GM19043 (cell line): ENCODE results near the gene ABCA6.
A peak's percentile ranks its signal among the peaks of the same experiment; 100 is the strongest.

Experiments used
- ATAC-seq: cut with Tn5 transposase; IDR thresholded peaks from one replicate; pipeline ENCODE4 v1.9.1; 2021; ENCODE audit warnings: low read depth; ENCODE audit not compliant: unreplicated experiment

ABCA6 gene

DNA sequence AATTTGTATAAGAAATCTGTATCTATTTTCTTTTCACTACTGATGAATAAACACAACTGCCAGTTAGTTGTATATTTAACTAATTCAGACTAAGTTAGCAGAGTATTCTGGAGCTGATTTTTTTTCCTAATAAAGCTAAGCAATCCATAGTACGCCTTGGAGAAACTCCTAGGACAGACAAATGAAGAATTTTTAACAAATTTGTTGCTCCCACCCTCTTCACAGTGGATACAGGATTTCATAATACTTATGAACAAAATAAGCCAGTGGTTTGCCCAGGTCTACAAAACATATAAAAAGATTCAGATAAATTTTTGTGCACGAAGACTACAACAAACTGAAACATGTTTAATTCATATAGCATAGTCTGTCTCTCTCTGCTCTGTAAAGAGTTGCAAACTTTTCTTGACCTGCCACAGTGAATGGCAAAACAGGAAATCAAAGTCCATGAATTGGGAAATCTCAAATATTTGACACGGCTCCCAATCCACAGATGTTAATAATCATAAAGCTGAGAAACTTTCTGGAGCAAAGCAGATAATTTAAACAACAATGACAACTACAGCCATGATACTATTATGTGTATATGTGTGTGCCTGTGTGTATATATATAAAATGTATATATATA is 594 bp upstream of the ABCA6 start:
- ATAC-seq, result no peak

DNA sequence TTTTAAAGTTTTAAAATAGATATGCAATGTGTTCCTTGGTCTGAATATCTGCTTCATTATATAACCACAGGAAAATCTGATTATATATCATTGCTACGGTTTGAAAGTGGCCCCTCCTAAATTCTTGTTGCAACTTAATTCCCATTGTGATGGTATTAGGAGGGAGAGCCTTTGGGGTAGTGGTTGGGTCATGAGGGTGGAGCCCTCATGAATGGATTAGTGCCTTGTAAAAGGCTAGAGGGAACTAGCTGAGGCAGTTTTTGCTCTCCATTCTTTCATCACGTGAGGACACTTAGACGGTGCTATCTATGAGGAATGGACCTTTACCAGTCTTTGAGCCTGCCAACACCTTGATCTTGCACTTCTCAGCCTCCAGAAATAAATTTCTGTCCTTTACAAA is 7.6 kb downstream of the ABCA6 start:
- ATAC-seq, result no peak

DNA sequence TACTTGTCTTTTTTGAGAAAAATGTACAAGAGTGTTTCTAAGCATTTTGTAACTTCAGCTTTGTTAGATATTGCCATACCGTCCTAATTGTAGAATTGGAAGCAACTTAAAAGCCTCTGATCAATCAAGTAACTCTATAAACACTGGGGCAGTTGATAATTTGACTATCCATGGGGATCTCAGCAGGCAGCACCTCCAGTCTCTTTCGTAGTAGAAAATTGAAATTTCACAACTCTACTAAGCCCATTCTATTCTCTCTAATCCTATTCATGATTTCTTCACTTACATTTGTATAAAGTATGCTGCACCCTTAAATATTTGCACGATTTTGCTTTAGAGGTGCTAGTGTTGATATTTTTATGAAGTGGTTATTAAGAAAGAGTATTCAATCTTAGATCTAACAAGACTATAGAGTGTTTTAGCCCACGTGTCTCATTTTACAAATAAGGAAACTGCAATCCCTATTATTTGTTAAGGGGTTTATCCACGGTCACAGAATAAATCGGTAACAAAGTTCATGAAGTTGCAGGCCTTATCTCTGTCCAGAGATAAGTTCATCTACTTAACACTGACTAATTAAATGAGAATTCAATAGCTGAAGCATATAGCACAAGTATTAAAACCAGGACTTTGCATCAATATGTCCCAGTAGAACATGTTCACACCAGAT is 10.9 kb downstream of the ABCA6 start:
- ATAC-seq, result no peak

DNA sequence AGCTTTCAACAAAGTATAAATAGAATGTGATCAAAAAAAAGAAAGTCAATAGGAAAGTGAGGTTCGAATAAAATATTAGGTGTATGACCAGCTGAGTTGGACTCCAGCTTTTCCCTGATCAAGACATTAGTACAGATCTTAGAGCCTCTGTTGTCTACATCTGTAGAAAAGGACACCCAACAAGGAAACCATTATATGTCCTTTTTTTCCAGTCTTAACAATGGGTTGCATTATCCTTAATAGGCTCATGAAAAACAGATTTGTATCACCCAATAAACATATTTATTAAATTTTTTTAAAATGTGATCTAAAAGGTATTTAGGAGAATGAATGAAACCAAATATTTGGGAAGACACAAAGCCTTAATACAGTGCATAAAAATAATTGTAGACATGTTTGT is 18.1 kb downstream of the ABCA6 start:
- no peak for ATAC-seq

DNA sequence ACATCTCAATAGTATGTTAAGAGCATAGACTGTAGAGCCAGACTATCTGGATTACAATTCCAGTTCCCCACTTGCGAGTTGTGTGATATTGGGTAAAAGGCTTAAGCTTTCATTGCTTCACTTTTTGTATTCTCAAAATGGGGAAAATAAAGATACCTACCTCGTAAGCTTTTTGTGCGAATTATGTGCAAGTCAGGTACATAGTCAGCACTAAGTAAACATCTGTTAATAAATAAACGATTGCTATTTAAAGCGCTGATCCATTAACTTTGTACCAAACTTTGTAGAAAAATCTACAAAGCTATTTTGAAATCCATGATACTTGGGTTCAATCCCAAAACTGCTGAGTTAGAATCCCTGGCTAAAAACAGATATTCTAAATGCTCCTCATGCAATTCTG is 19.6 kb downstream of the ABCA6 start:
- no peak for ATAC-seq

DNA sequence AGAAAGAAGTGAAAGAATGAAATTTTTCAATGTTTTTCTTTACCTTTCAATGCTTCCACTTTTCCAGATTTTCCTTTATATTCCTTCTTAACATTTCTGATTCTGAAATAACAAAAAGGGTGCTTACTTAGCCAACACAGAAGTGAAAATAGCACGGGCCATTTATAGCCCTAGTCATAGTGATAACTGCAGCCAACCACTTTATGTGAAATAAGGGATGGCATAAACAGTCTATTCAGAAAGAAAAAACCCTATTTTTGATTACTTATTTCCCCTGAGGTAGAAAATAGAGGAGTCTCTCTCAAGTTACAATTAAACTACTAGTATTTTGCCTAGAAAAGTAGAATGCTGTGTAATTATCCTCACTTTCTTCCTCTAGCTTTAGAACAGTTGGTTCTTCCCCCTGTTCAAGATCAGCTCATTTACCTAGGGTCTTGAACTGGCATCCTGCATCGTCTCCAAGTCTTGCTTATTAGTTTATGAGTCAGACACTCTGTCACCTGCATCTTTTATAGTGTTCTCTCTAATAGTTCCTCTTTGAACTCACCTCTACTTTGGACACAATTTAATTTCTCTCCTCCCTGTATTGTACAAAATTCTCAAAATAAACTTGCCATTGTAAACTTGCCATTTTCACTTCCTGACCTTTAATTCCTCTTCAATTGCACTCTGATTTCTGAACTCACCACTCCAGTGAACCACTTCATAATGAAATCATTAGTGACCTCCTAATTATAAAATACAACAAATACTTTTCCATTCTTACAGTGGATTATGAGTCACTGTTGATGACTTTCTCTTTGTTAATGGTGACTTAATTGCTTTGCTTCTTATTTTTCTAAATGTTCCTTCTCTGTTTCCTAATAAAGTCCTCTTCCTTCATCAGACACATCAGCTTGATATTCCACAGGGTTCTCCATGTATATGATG is 23.6 kb downstream of the ABCA6 start:
- peak; percentile 37 for ATAC-seq

DNA sequence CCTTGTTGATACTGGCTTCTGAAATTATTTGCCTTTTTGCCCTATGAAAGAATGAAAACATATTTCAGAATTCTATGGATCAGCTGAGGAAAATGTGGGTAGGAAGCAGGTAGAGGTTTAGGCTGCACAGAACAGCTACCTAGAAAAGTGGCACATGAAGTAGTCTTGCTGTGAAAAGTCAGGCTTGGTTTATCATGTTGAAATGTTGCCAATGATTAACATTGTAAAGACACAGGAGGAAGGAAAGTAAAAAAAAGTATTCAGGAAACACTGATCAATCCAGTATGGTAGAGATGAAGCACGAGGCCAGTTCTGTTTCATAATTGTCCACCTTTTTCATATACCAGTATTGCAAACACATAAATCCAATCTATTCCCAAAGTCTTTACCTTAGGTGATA is 29.9 kb downstream of the ABCA6 start:
- no peak for ATAC-seq

DNA sequence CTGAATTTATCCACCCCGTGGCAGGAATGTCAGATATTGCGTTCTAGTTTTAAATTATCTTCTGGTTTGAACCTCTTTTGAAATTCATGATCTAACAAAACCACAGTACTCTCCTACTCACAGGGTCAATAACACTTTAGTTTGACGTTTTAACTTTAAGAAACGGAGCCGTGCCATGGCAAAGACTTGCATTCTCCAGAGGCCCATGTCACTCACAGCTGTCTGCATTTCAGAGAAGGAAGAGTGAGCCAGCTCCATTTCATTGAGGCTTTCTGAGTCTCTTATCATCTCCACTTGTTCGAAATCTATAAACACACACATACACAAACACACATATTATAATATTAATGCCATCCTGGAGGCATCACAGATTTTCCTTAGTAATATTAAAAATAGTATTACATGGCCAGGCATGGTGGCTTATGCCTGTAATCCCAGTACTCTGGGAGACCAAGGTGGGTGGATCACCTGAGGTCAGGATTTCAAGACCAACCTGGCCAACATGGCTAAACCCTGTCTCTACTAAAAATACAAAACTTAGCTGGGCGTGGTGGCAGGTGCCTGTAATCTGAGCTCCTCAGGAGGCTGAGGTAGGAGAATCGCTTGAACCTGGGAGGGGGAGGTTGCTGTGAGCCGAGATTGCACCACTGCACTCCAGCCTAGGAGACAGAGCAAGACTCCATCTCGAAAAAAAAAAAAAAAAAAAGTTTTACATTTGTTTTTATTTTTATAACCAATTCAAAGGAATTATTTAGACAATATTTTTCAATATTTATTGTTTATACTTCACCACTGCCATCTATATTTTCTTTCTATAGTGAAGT is 35.6 kb downstream of the ABCA6 start:
- no peak for ATAC-seq

DNA sequence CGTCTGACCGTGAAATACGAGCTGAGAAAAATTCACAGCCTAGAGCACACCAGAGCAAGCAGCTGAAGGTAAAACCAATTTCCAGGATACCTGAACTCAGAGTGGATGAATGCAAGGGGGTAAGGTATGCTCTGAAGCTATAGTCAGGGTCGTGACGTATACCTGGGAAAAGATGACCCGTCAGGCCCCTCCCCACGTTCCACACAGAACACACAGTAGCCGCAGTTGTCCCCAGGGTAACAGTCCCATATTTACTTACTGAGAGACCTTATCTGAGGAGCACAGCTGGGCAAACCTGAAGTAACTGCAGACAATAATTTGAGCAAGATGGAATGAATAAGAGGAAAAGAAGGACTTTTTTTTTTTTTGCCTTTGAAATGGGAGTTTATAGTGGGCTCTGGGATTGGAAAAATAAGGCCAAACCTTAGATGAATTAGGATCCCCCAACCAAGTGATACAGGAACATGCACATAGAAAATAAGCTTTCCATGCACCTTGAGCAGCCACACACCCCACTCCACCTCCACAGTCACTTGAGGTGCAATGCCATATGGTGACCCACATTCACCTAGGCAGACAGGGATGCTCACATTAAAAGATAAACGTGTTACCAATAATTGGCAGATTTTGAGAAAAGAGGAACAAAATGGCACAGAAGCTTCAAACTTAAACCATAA is 38.0 kb downstream of the ABCA6 start:
- no peak for ATAC-seq

DNA sequence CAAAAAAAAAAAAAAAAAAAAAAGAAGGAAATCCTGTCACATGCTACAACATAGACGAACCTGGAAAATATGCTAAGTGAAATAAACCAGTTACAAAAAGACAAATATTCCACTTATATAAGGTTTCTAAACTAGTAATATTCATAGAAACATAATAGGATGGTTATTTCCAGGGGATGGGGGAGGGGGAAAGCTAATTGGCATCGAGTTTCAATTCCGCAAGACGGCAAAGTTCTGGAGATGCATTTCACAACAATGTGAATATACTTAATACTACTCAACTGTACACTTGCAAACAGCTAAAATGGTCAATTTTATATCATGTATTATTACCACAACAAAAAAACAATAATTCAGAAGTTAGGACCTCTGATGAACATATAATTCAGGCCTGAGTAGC is 43.1 kb downstream of the ABCA6 start:
- ATAC-seq, result no peak

DNA sequence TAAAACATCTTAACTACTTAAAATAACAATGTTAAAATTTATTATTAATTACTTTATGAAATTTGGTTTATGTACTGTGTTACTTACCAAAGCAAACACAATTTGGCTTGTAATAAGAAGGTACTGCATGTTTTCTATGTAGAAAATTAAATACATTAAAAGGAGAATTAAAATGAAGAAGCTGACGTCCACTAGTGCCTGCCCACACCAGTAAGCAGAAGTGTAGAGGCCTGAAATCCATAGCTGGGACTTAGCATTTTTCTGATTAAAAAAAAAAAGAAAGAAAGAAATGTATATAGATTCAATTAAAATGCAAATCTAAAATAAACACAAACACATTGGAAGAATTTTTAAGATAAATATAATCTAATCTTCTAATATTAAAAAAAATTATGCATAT is 45.2 kb downstream of the ABCA6 start:
- no peak for ATAC-seq

DNA sequence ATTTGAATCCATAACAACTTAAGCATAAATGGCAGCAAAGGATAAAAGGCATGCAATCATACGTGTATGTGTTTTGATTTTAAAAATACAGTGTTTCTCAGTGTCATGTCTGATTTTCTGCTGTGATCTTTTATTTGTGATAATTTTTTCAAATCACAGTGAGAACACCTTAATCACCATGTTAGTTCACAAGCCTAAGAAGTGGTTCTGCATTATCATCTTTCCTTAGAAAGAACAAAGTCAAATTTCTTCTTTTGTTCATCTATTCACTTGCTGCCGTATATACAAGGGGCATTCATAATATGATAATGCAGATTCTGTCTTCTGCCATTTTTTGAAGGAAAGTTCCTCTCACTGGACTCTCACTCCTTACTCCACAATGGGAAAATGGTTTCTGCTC is 47.7 kb downstream of the ABCA6 start:
- ATAC-seq, result no peak

DNA sequence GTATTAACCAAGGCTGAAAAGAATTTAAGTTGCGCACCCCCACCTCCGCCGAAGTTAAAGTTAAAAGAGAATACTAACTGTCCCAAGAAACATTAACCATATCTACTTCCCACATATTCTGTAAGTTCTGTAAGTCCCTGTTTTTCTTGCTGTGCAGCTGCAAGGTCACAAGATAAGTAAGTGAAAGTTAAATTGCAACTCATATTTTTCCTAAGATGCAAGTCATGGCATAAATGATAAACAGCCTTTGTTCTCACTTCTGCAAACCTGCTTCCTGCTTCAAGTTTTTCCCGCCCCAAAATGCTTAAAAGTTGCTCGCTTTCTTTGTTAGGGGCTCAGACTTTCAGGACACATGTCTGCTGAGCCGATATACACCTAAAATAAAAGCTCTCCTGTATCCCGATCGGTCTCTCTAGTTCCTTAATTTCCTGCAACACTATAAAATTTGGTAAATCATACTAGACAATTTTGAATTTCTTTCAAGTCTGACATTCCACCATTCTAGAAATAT is 48.4 kb downstream of the ABCA6 start:
- ATAC-seq, result no peak

DNA sequence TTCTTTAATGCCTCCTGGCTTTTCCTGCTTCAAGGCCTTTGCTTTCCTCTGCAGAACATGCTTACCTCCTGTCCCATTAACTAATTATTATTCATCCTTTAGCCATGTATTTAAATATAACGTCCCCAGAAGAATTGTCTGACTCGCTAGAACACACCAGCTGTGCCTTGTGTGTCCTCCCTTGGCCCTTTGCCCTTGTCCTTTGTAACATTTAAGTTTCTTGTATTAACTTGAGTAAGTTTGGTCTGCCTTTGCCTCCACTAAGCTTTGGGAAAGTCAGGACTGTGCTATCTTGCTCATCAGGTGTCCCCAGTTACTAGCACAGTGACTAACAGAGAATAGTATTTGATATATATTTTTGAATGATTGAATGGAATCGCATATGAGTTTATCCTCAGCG is 51.3 kb downstream of the ABCA6 start:
- no peak for ATAC-seq

DNA sequence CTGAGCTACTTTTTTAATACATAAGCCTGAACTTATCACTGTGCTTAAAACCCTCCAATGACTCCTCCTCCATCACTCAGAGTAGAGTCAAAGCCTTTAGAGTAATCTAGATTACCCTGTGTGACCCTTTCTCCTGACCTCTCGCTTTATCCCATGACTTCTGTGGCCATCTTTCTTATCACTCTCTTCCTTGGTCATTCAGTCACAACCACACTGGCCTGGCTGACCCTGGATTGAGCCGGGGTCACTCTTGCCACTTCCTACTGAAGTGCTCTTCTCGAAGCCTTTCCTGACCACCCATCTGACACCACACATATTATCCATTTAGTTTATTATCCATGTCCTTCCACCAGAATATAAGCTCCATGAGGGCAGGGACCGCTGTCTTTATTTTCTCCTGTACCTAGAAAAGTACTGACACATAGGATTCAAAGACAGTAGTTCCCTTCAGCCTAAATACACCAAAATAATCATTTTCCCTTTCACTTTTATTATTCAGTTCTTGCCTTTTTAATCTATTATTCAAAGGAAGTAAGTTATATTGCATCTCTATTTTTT is 53.0 kb downstream of the ABCA6 start:
- ATAC-seq, result no peak

DNA sequence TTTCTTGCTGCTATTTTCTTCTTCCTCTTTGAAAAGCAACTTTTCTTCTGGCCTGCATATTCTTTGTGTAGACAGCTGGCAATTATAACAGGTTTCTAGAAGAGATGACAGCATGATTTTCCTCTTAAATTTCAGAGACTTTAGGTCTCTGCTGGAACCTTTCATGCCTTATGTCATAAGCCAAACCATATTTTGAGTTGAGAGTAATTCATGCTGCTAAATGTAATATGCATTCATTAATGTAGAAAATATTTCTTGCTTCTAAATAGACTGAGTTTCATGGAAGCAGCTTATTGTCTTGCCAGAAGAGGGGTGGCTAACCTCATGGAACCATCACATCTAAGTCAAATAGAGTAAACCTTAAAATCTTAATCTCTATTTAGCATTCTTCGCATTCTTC is 55.1 kb downstream of the ABCA6 start:
- ATAC-seq, result no peak

DNA sequence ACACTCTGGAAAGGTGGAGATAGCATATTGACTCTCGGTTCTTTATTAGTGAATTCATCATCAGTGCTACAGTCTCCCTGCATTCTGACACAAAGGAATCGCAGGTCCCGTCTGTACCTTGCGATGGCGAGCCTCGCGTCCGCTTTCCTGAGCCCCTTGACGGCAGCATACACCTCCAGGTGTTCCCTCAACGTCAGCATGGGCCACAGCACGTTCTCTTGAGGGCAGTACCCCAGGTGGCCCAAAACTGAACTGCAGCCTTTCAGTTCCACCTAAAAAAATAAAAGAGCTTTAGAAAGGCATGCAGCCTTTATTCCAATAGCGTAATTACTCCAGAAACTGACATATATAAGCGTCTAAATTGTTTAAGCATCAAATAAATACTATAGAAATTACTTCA is 56.8 kb downstream of the ABCA6 start:
- no peak for ATAC-seq

DNA sequence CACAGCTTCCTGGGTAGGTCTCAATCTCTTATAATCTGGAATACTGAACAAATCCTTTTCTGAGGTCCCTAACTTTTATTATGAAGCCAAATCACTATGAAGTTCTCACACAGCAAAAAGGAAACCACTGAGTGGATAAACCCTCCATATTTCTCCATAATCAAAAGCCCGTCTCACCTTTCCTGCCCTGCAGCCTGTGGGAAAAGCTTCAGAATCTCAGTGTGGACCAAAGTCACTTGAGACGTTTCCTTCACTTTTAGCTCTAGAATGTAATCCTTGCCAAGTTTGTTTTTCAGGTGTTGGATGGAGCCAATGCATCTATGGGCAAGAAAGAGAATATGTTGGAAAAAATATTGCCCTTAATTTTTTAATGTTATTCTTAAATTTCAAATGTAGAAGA is 59.0 kb downstream of the ABCA6 start:
- no peak for ATAC-seq

DNA sequence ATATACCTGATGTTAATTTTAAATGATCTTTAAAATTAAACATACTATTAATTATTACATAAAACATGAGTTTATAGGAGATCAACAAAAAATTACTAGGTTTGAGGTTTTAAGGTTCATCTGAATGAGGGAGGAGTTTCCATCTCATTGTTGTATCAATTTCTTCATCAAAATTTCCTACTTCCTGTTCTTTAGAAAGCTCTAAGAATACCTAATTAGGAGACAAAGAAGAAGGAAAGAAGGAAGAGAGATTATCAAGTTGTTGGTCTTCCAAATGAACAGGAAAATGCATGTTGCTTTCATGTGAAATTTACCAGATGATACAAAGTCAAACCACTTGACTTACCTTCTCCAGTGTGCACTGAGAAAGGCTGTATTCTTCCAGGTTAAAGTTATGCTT is 62.8 kb downstream of the ABCA6 start:
- no peak for ATAC-seq

DNA sequence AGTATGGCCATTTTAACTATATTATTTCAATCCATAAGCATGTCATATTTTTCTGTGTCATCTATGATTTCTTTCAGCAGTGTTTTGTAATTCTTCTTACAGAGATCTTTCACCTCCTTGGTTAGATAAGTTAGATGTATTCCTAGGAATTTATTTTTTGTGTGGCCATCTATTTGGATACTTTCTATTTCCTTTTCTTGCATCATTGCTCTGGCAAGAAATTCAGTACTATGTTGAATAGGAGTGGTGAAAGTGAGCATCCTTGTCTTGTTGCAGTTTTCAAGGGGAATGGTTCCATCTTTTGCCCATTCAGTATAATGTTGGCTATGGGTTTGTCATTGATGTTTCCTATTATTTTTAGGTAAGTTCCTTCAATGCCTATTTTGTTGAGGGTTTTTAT is 65.9 kb downstream of the ABCA6 start:
- ATAC-seq, result no peak
